Fibroblast of skin of right quadriceps (primary cell): ENCODE results near the gene RAE1.

ENCODE experiments used
- DNase-seq: peaks from one replicate; pipeline ENCODE4 v3.0.0-alpha.2; 2013

Gene RAE1

GRCh38 chr20:57389695-57390603, 38.9 kb downstream of the RAE1 start:
- no peak for DNase-seq

GRCh38 chr20:57390604-57391438, 39.8 kb downstream of the RAE1 start, which contains the start of gene RBM38:
Gene RBM38 (plus strand): TSS chr20:57391396. CDS start chr20:57391582, 186 bp downstream.
- DNase-seq, result peak; percentile 69

GRCh38 chr20:57391439-57392301, 40.6 kb downstream of the RAE1 start:
- no peak for DNase-seq

DNA sequence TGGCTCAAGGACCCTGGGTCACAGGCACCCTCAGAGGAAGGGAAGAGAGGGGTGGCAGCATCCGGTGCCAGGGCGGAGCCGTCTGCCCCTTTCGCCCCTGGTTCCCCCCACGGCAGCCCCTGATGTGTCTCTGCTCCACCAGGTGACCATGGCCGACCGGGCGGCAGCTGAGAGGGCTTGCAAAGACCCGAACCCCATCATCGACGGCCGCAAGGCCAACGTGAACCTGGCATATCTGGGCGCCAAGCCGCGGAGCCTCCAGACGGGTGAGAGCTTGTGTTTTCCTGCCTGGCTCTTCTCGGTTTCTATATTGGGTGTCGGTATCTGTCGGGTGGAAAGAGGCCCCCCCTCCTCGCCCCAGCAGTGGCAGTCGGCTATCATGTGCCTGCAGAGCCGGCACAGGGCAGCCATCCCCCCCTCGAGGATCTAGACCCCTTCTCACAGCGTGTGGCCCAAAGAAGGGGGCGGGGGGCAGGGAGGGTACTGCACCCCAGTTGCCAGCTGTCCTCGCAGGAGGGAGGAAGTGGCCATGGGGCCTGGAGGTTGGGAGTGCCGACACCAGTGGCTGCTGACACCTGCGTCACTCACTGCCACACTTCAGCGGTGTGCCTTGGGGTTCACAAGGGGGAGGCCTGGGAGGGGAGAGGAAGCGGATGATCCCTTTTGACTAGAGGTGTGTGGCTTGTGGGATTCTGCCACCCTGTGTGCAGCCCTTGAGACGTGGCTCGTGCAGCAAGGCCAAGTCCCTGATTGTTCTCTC, 41.6 kb downstream of the RAE1 start:
- no peak for DNase-seq

DNA sequence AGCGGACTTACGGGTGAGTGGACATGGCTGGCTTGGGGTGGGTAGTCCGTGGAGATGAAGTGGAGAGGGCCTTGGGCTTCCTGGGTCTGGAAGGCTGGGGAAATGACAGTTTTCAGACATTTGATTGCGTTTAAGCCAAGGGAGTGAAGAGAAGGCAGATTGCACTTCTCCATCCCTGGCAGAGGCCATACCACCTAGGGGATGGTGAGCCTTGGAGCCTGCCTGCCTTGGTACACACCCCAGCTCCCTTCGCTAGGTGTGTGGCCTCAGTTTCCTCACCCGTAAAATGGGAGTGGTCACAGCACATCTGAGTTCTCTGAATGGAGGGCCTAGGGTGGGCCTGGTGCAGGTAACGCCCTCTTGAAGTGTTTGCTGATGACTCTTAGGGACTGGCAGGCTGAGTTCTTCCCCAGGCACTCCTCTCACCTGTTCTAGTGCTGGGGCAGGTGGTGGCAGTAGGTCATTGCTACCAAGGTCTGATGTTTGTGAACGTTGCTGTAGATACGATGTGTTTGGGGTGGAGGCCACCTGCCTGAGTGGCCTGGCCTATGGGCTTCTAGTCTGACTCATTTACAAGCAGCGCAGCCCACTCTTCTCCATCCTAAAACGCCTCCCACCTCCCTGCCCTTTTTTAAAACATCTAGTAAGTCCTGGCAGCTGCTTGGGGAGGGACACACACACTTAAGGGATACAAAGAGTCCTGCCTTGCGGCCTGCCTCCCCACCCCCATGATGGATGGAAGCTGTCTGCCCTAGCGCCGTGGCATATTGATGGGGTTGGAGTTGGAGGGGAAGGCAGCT, 42.5 kb downstream of the RAE1 start:
- no peak for DNase-seq

DNA sequence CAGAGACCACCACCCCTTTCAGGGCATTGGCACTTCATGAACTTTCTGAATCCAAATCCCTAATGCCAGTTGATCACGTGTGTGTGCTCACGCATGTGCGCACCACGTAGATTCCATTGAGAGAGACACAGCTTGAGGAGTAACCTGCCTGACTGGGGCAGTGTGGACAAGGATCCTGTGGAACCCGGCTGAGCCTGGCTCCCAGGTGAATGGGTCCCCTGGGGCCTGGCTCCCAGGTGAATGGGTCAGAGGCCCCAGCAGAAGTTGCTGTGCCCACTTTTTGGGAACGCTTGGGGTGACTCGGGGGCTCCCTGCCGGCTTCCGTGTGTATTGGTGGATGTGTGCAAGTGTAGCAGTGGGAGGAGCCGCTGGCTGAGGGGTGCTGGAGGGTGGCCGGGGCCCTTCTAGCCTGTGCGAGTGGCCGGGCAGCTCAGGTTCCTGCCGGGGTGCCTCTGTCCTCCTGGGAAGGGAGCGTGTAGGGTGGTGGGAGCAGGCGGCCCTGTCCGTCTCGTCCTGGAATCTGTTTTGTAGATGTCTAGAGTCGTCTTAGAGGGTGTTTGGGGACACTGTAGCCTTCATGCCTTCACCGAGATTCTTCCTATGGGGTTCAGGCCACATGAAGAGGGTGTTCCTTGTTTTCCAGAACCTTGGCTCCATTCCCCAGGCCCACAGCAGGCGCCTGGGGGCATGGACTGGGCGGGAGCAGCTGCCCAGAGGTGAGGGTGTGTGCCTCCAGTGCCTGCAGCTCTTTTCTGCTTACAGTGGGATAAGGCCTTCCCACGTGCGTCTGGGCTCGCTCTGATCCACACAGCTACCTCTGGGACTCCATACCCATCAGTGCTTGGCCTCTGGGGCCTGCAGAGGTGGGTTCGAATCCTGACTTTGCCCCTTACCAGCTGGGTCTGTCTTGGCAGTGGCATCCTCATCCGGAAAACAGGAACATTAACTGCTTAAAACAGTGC, 43.3 kb downstream of the RAE1 start:
- no peak for DNase-seq

DNA sequence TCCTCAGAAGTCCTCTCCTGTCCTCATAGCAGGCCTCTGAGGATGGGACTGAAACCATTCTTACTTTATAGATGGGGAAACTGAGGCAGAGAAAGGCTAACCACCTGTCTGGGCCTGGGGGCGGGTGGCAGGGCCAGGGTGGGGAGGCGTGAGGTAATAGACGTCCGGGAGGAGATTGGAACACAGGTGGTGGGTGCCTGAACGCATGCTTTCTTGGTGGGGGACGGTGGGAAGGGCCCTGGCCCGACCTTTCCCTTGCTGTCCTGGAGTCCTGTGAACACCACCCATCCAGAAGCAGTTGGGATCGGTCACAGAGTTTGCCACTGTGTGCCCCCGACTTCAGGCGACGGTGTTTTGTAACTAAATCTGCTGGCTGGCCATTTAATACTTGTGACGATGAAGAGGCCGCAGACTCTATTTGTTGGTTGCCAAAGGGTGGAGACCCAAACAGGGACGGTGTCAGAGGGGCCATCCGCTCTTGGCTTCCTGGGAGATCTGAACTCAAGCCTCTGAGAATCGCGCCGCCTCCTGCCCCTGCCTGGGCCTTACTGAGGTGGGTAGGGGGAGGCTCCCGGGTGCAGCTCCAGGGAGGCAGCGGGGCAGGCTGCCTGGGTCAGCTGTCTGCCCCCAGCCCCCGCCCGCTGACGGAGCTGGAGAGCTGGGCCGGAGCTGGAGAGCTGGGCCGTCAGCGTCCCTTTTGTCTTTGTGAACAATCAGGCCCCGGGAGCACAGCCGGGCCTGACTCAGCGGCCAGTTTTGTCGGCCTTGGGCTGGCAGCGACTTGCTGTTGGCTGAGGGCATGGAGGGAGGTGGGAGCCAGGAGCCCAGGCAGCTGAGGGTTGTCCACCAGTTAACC, 44.3 kb downstream of the RAE1 start:
- DNase-seq, result no peak

DNA sequence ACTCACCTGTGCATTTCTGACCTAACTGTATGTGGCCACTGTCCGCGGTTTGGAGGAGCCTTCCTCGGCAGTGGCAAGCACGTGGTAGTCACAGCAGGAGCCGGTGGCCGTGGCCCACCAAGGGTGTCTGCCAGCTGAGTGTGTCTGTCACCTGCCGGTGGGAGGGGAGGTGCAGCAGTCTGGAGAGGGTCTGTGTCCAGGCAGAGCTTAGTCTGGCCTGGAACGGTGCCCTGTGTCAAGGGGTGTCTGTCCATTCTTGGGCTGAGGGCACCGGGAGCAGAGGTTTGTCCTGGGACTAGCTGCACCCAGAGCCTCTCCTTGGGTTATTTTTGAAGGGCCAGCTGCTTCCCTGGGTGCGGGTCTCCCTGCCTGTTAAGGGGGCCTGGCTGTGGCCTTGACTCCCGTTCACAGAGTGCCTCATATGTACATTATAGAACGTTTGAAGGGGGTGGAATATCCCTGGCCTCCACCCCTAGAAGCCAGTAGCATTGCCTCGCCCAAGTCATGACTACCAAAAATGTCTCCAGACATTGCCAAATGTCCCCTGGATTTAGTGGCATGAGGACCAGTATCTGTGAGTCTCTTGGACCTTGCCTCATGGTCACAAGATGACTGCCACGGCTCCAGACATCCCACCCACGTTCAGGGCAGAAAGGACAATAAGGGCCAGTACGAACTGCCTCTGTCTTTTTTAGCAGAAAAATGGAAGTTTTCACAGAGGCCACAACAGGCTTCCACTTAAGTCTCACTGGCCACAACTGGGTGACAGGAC, 45.3 kb downstream of the RAE1 start:
- no peak for DNase-seq

DNA sequence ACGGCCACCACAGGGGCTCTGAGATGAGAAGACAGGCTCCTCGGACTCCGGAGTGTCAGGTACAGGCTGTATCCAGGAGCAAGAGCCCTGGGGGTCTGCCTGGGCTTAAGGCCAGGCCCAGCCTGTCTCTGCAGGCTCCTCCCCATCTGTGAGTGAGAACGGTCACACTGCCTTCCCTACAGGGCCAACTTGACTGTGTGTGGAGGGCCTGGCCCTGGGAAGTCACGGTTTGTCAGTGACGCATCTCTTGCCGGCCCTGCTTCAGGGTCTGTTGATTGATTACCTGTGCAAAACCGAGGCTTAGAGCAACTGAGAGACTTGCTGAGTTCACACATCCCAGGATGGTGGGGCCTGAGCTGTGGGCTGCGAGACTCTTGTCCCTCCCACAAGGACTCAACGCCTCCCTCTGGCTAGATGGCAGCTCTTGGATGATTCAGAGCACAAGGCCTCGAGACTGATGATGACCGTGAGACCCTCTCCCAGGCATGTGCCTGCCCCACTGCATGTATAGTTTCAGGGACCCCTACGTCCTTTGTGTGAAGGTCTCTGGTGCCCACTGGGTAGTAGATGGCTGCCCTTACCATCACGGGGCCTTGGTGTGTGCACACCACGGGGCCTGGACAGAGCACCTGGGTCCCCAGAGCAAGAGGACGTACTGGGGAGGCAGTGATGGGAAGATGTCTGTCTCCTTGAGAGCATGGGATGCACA, 46.1 kb downstream of the RAE1 start:
- no peak for DNase-seq

GRCh38 chr20:57397693-57398108, 46.6 kb downstream of the RAE1 start:
- DNase-seq, result no peak

DNA sequence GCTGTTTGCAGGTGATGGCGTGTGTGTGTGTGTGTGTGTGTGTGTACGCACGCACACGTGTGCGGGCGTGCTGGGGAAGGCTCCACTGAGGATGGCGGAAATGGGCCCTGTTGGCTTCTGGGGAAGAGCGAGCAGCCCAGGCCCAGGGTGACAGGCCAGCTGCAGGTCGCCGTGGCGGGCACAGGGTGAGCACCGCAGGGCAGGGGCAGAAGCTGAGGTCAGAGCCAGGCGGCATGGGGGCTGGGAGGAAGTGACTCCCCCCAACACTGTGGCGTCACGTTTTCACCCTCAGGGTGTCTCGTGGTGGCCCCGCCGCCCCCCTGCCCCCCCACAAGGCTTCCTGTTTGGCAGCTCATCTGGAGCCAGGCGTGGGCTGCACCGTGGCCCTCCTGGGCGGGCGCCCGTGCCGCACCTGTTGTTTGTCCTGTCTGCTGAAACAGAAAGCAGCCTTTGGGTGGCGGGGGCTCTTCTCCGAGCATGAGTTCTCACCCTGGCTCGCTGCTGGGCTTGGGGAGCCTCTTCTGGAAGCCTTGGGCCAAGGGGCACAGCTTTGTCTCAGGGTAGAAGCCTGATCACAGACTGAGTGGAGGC, 47.3 kb downstream of the RAE1 start:
- DNase-seq, result no peak

DNA sequence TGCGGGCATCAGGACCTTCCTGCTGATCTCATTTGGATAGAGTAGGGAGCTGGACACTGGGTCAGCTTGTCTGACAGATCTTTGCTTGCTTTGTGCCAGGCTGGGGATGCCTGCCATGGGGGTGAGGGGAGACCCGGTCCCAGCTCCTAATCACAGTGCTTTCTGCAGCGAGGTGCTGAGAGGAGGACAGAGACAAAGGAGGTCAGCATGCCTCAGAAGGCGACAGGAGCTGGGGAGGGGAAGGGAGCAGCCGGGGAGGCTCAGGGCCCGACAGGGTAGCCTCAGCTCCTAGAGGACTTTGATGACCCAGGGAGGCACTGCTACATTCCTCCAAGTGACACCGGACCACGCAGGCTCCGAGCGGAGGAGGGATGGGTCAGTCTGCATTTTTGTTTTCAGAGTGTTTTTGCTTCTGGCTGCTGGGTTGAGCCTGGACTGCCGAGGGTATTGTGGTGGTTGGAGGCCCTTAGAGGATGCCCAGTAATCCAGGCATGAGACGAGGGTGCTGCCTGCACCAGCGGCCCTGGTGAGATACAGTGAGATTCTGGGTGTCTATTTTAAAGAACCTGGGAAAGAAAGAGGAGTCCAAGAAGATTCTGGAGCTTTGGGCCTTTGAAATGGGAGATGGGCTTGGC, 48.0 kb downstream of the RAE1 start:
- DNase-seq, result no peak

DNA sequence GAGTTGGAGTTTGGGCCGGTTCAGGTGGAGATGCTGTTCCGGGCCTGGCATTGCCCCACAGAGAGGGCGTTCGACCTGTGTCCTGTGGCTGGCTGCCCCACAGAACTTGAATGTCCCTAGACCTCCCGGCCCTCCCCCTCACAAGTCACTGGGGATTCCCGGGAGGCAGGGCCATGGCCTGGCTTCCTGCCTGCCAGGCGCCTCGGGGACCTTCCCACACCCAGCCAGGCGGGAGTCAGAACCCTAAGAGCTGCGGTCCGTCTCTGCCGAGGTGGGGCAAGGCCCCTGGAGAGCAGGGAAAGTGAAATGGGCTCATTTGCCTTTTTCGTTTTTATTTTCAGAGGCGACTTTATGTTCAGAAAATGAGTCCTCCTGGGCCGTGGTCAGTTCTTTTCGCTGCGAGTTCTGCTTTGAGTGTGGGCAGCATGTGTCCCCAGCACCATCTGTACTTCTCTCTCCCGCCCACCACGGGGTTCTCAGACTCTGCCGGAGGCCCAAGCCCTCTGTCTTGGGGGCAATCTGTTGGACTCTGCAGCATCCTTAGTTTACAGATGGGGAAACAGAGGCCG, 48.6 kb downstream of the RAE1 start:
- no peak for DNase-seq

- no peak for DNase-seq
These were observed 49.2 kb downstream of the RAE1 start for GRCh38 chr20:57400231-57400701.

DNA sequence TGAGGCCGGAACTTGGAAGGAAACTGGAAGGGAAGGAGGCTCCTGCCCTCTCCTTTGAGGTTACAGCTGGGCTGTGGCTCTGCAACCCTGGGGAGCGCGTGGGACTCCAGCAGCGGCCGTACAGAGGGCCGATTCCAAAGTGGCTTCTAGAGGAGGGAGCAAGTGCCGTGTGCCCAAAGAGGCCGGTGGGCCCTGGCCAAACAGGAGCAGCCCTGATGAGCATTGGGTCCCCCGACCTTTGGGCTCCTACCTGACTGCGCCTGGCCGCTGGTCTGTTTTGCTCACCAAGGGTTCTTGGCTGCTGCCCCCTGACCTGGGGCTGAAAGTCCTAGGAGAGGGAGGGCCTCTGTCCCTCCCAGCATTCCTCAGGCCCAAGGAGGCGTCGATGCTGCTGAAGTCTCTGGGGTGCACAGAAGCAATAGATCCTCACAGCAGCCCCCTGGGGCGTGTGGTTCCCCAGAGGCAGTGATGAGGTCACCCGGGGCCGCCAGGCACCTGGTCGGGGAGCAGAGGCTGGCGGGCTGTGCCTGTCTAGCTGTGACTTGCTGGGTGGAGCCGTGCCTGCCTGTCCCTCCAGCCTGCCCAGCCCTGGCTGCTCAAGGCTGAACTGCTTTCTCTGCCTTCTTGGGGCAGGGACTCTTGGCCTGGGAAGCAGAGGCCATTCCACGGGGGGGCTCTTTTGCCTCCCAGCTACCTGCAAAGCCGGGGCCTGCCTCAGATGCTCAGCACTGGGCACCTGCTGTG, 49.9 kb downstream of the RAE1 start:
- DNase-seq, result no peak
